ENCODE data around the gene FBRS.
"Not testable (repeated sequence)": the region's sequence is repeated elsewhere in the genome, so short reads cannot be mapped to it uniquely, and the experiment has no call there.

The FBRS gene

GRCh38 chr16:30665830-30666190, 7.6 kb downstream of the FBRS start:
- no peak for DNase-seq

- DNase-seq, result no peak
Measured at GRCh38 chr16:30666681-30667080, 8.4 kb downstream of the FBRS start.

GRCh38 chr16:30667361-30667905, 9.2 kb downstream of the FBRS start:
- DNase-seq, result no peak

- DNase-seq, result no peak
Measured at GRCh38 chr16:30668393-30668792, 10.2 kb downstream of the FBRS start.

- no peak for DNase-seq
Measured at GRCh38 chr16:30669026-30669902, 11.0 kb downstream of the FBRS start.

GRCh38 chr16:30669903-30670824, 11.9 kb downstream of the FBRS start:
- DNase-seq, result no peak

GRCh38 chr16:30675143-30675542, 16.9 kb downstream of the FBRS start:
- no peak for DNase-seq

GRCh38 chr16:30677931-30678585, 19.8 kb downstream of the FBRS start:
- no peak for DNase-seq

GRCh38 chr16:30678586-30678970, 20.3 kb downstream of the FBRS start:
- no peak for DNase-seq

- DNase-seq, result no peak
Measured at GRCh38 chr16:30680326-30680725, 22.1 kb downstream of the FBRS start.

GRCh38 chr16:30688701-30689100, 30.5 kb downstream of the FBRS start:
- DNase-seq, result no peak

- no peak for DNase-seq
Measured at GRCh38 chr16:30691907-30692306, 33.7 kb downstream of the FBRS start.

GRCh38 chr16:30692396-30693064, 34.3 kb downstream of the FBRS start:
- no peak for DNase-seq

- DNase-seq, result no peak
Measured at GRCh38 chr16:30694926-30695693, 36.9 kb downstream of the FBRS start.

- DNase-seq, result not testable (repeated sequence)
Measured at GRCh38 chr16:30696646-30697045, 38.4 kb downstream of the FBRS start.

- DNase-seq, result no peak
Measured at GRCh38 chr16:30697264-30698138, 39.3 kb downstream of the FBRS start.

GRCh38 chr16:30698139-30698815, 40.0 kb downstream of the FBRS start:
- peak; percentile 99 for DNase-seq

- peak; percentile 95 for DNase-seq
Measured at GRCh38 chr16:30698816-30699614, 40.8 kb downstream of the FBRS start, which contains the start of gene SRCAP. TSS of gene SRCAP (plus strand) at chr16:30699171. CDS start at chr16:30700825, 1,654 bp downstream.

GRCh38 chr16:30699615-30700099, 41.4 kb downstream of the FBRS start:
- no peak for DNase-seq
